IPS-18a (cell line): ENCODE measurements around the gene HK2.

Source experiments
- H3K27ac ChIP-seq: one replicate; pipeline ENCODE4 v1.5.1; 2013; ENCODE audit warnings: low read length
- H3K27me3 ChIP-seq: one replicate; pipeline ENCODE4 v1.6.1; 2013; ENCODE audit warnings: mild to moderate bottlenecking, low read length; ENCODE audit not compliant: control insufficient read depth, insufficient read depth
- H3K36me3 ChIP-seq: one replicate; pipeline ENCODE4 v1.6.1; 2013; ENCODE audit warnings: low read depth, low read length; ENCODE audit not compliant: control insufficient read depth
- H3K4me1 ChIP-seq: one replicate; pipeline ENCODE4 v1.6.1; 2013; ENCODE audit warnings: low read depth, low read length; ENCODE audit not compliant: control insufficient read depth
- H3K4me3 ChIP-seq: one replicate; pipeline ENCODE4 v1.5.1; 2013; ENCODE audit warnings: low read length
- H3K9ac ChIP-seq: one replicate; pipeline ENCODE4 v1.6.1; 2013; ENCODE audit warnings: mild to moderate bottlenecking, low read length, moderate library complexity
- H3K9me3 ChIP-seq: one replicate; pipeline ENCODE4 v1.6.1; 2013; ENCODE audit warnings: low read depth, low read length; ENCODE audit not compliant: control insufficient read depth

The HK2 gene

DNA sequence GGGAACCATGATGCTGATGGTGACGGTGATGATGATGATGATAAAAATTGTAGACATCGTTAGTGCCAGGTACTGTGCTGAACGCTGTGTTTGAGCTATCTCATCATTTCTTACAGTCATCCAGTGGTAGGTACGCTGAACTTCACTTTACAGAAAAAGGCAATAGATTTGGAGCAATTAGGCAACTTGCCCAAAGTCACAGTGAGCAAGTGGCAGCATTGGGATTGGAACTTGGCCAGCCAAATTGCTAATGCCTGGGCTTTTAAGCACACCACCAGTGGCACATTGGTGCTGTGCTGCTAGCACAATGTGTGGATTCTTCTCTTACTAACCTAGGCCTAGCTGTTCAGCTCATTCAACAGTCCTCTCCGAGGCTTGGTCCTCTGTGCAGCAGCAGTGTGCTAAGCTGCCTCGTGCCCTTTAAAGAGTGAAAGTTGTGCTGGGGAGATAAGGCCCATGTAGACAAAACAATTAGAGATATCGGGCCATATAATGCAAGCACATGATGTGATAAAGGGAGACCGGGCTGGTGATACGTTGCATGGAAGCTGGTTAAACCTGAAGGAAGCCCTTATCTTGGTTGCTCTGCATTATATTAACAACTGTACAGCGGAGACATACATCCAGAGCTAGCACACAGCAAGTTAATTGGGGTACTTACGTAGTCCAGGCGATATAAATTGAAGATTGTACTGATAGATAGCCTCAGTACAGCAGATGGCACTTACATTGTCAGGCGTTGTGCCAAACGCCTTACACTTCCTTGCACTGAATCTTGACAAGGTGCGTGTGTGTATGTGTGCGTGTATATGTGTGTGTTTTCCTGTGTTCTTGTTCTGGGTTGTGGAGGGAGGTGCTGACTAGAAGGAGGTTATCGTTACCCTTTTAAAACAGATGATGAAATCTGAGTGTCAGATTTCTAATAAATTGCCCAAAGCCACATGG, 28.4 kb downstream of the HK2 start:
- Histone ChIP-seq H3K36me3 (peaks cover 6% of the 10 kb centered on the region), H3K9me3 (no peaks in the 10 kb centered on the region), H3K4me3 (no peak overlapping the region), H3K4me1 (peaks cover 8% of the 10 kb centered on the region), H3K9ac (no peak overlapping the region), H3K27me3 (no peaks in the 10 kb centered on the region), H3K27ac (no peak overlapping the region)

DNA sequence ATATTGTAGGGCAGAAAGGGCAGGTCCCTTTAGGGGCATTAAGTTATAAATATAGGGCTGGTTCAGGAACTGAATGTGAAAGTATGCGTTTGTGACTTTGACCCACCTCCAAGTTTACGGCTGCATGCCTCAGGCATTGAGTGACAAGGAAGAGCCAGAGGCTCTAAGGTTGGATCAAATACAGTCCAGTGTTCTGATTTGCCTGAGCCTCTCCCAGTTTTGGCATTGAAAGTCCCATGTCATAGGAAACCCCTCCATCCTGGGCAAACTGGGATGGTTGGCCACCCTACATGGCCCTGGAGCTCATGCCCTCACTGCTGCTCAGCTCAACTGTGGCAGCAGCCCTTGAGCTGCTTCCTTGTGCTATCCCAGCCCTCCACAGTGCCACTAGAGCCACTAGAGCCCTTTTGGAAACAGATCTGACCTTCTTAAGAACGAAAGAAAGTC, 29.9 kb downstream of the HK2 start:
- Histone ChIP-seq H3K27ac (no peak overlapping the region), H3K4me1 (peaks cover 8% of the 10 kb centered on the region), H3K4me3 (no peak overlapping the region), H3K36me3 (peaks cover 19% of the 10 kb centered on the region), H3K9me3 (no peaks in the 10 kb centered on the region), H3K9ac (no peak overlapping the region), H3K27me3 (no peaks in the 10 kb centered on the region)

DNA sequence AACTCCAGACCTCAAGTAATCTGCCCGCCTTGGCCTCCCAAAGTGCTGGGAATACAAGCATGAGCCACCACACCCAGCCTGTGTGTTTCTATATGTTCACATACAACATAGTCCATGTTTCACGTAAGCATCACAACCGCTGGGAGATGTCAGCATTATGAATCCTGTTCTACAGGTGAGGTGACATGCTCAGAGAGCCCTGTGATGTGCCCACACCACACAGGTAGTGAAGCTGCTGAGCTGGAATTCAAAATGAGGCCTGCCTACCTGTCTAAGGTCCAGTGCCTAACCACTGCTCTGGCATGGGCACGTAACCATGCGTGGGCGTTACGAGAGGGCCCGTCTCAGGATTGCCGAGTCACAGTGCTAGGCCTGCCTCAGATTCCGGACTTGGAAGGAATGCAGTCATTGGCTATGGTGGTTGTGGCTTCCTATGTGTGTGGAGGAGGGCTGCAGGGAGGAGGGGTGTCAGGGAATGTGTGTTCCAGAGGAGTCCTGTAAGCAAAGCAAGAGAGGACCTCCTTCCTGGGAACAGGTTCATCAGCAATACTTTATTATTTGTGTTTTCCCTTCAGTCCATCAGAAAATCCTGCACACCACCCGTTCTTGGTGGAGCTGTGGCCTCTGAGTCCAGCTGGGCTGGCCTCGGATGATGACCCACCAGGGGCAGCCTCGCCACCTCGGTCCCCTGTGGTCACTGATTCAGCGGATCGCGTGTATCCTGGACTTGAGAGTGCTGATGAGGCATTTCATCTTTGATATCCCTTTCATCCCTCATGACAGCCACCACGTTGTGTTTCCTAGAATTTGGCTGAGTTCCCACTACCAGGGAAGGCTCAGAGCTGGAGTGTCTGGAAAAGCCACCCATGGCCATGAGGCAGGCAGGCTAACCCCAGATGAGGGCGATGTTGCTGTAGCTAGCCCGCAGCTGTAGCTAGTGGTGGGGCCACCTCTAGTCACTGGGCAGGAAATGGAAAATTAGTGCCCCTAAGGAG, 31.1 kb downstream of the HK2 start:
- Histone ChIP-seq H3K9ac (no peak overlapping the region), H3K4me1 (peaks cover 8% of the 10 kb centered on the region), H3K36me3 (peaks cover 27% of the 10 kb centered on the region), H3K4me3 (no peak overlapping the region), H3K27me3 (no peaks in the 10 kb centered on the region), H3K27ac (no peak overlapping the region), H3K9me3 (no peaks in the 10 kb centered on the region)

- Histone ChIP-seq H3K4me1 (peaks cover 8% of the 10 kb centered on the region), H3K9ac (no peak overlapping the region), H3K27ac (no peak overlapping the region), H3K36me3 (peaks cover 27% of the 10 kb centered on the region), H3K9me3 (no peaks in the 10 kb centered on the region), H3K4me3 (no peak overlapping the region), H3K27me3 (no peaks in the 10 kb centered on the region)
Measured at GRCh38 chr2:74865770-74866674, 32.1 kb downstream of the HK2 start.

DNA sequence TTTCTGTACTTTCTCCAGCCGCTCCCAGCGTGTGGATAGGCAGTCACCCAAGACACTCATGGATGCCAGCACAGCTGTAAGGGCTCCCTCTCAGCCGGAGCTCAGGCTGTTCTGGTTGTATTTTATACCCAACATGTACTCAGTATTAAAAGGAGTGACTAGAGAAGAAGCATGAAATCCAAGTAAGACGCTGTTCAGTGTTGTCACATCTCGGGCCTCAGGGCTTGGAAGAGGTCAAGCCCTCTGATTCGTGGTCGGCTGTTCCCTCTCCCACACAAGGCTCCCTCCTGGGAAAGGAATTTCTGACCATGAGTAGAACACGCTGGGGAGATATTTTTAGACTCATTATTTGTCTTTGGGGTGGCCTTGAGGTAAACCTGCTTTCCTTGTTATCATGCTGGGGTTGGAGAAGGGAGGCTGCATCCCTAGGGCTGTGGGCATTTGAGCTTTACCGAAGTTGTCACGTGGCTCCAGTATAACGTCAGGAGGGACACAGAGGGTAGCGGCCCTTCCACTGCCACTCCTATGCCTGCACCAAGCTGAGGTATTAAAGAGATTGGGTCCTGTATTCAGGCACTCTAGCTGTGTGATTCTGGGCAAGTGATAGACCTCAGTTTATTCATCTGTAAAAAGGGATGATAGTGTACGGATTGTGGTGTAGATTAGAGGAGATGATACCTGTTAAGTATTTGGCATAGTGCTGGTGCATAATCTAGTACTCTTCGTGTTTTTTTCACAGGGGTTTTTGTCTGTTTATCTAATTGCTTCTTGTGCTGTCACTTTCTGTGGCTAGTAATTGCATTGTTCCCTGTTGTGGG, 34.1 kb downstream of the HK2 start:
- peaks cover 31% of the 10 kb centered on the region for H3K36me3 ChIP-seq
- no peaks in the 10 kb centered on the region for H3K27me3 ChIP-seq
- no peaks in the 10 kb centered on the region for H3K9me3 ChIP-seq
- no peak overlapping the region for H3K27ac ChIP-seq
- peaks cover 6% of the 10 kb centered on the region for H3K4me1 ChIP-seq
- H3K9ac ChIP-seq: no peak overlapping the region
- H3K4me3 ChIP-seq: no peak overlapping the region

GRCh38 chr2:74869517-74869916, 35.6 kb downstream of the HK2 start:
- Histone ChIP-seq H3K4me3 (no peak overlapping the region), H3K9ac (no peak overlapping the region), H3K4me1 (no peaks in the 10 kb centered on the region), H3K27me3 (no peaks in the 10 kb centered on the region), H3K36me3 (peaks cover 44% of the 10 kb centered on the region), H3K9me3 (no peaks in the 10 kb centered on the region), H3K27ac (no peak overlapping the region)

DNA sequence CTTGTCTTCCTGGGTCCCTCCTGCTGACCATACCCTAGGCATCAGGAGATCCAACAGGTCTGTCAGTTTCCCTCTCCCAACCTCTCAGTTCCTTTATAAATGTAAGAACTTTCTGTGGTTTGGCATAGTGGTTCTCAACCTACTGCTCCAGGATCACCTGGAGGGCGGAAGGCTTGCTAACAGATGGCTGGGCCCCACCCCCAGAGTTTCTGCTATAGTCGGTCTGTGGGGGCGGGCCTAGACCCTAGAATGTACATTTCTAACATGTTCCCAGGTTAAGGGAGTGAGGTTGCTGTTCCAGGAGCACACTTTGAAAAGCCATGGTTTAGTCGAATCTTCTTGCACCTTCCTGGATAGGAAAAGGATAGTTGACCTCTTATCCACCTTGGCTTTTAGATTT, 37.0 kb downstream of the HK2 start:
- H3K36me3 ChIP-seq: peaks cover 50% of the 10 kb centered on the region
- H3K4me3 ChIP-seq: no peak overlapping the region
- H3K27me3 ChIP-seq: no peaks in the 10 kb centered on the region
- no peaks in the 10 kb centered on the region for H3K9me3 ChIP-seq
- H3K27ac ChIP-seq: no peak overlapping the region
- no peak overlapping the region for H3K9ac ChIP-seq
- H3K4me1 ChIP-seq: peaks cover 1% of the 10 kb centered on the region

DNA sequence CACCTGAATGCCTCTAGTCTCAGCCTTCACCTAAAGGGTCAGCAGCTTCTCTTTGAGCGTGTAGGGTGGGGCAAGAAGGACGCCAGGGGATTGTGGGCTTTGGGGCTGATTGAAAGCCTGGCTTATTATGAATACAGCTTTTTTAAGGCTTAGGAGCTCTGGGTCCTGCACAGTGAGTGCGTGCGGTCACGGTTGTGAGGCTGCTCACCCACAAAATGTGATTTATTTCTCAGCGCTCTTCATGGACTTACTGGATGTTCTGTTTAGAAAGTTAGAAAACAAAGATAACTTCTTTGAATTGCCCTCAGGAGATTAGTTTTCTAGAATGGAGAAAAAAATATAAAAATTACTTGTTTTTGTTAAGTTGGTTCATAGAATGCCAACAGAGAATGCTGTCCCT, 37.5 kb downstream of the HK2 start:
- Histone ChIP-seq H3K4me1 (peaks cover 3% of the 10 kb centered on the region), H3K9me3 (no peaks in the 10 kb centered on the region), H3K36me3 (peaks cover 50% of the 10 kb centered on the region), H3K27me3 (no peaks in the 10 kb centered on the region), H3K9ac (no peak overlapping the region), H3K27ac (no peak overlapping the region), H3K4me3 (no peak overlapping the region)

DNA sequence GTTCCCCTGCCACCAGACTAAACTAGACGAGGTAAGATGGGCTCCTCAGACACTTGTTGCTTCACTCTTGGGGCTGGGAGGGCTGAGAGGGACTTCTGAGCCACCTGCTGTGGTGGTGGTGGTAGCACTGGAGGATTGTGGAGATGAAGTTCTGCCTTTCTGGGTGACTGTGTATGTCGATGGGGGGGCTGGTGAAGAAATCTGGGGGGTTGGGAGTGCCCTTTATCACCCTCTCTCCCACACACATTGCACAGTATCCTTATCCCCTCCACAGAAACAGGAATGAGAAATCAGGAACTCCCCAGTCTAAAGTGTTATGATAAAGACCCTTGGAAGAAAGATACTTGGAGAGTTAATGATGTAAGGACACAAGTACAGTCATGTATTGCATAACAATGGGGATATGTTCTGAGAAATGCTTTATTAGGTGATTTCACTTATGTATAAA, 38.5 kb downstream of the HK2 start:
- peaks cover 57% of the 10 kb centered on the region for H3K36me3 ChIP-seq
- H3K4me3 ChIP-seq: no peak overlapping the region

DNA sequence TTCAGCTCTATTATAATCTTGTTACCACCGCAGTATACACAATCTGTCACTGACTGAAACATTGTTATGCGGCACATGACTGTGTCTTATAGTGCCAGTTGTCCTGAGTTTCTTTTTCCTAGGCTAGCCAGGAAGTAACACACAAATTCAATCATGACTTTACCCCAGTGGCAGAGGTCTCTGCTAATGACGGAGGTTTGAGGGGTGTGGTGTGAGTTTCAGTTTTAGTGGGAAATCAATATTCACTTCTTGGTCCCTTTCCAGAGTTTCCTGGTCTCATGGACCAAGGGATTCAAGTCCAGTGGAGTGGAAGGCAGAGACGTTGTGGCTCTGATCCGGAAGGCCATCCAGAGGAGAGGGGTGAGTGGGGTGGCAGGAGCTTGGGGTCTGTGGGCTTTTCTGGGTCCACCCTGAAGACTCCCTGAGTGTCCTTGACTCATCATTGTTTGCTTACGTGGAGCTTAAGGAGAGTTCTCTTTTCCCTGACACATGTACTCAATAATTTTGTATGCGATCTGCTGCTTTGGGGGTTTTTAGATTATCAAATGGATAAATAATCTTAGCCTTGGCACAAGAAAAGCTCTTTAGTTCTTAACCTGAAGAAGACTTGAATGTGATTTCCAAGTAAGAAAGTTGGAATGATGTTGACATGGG, 39.2 kb downstream of the HK2 start:
- Histone ChIP-seq H3K27ac (no peak overlapping the region), H3K27me3 (no peaks in the 10 kb centered on the region), H3K4me1 (peaks cover 3% of the 10 kb centered on the region), H3K9me3 (no peaks in the 10 kb centered on the region), H3K4me3 (no peak overlapping the region), H3K9ac (no peak overlapping the region), H3K36me3 (peaks cover 57% of the 10 kb centered on the region)

More for the DNA sequence above, 38.5 kb downstream of the HK2 start:
- H3K9me3 ChIP-seq: no peaks in the 10 kb centered on the region
- H3K4me1 ChIP-seq: peaks cover 3% of the 10 kb centered on the region
- H3K27me3 ChIP-seq: no peaks in the 10 kb centered on the region
- H3K27ac ChIP-seq: no peak overlapping the region
- H3K9ac ChIP-seq: no peak overlapping the region
